Measurements from ENCODE around the gene CLASP1.

Gene CLASP1

DNA sequence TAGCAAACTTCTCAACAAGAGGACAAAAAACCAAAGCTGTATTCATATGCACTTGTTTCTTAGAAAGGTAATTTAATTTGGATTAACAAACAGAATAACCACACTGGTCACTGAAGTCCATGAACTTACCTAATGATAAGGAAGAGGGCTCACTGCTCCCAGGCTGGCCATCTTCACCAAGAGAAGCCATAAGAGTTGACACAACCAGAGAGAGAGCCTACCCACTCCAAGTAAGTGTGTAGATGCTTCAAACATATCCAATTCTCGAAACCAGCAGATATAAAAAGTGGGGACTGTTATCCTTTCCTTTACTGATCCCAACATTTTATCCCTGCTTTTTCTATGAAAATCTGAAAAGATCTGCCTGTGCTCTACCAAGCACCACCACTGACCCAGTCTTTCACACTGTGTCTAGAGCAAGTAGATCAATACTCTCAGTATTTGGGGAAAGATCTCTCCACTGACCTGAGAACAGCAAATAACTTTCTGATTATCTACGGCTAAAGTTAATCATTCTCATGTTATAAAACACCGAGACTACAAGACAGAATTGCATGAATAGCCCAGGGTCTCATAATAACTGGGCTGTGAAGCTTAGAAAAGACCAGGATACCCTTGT lies 230.1 kb downstream of the CLASP1 start:
- no peak for DNase-seq (ENCODE audit: low spot score)
- TF ChIP-seq, protein P1, sequence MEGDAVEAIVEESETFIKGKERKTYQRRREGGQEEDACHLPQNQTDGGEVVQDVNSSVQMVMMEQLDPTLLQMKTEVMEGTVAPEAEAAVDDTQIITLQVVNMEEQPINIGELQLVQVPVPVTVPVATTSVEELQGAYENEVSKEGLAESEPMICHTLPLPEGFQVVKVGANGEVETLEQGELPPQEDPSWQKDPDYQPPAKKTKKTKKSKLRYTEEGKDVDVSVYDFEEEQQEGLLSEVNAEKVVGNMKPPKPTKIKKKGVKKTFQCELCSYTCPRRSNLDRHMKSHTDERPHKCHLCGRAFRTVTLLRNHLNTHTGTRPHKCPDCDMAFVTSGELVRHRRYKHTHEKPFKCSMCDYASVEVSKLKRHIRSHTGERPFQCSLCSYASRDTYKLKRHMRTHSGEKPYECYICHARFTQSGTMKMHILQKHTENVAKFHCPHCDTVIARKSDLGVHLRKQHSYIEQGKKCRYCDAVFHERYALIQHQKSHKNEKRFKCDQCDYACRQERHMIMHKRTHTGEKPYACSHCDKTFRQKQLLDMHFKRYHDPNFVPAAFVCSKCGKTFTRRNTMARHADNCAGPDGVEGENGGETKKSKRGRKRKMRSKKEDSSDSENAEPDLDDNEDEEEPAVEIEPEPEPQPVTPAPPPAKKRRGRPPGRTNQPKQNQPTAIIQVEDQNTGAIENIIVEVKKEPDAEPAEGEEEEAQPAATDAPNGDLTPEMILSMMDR (IDR thresholded peaks at IDR 0.05), result no peak
- no peak overlapping the region for H3K4me3 ChIP-seq
- no peak overlapping the region for H3K27ac ChIP-seq

DNA sequence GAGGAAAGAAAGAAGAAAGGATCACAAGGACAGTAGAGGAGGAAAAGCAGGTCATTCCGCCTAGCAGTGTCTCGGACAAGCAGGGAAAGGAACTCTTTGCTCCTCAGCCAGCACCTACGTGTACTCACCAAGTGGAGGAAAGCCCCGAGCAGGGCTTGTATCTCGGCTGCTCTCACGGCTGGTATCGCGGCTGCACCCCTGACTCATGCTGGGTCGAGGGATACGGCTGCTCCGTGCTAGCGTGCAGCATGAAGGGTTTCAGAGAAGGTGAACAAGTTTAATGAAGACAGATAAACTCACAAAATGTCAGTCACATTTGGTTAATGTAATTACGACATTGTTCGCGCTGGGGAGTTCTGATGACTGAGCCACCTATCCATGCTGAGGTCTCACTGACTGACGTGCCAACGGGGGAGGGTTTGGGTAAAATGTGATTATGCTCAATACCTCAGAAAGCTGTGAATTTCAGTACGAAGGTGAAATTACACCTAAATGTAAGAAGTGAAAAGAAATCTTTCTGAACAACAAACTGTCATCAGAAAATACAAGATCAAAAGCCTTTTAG lies 230.7 kb downstream of the CLASP1 start:
- TF ChIP-seq, protein P1 (IDR thresholded peaks at IDR 0.05), result no peak
- no peak for DNase-seq (ENCODE audit: low spot score)
- Histone ChIP-seq H3K4me3 (no peak overlapping the region), H3K27ac (no peak overlapping the region)

DNA sequence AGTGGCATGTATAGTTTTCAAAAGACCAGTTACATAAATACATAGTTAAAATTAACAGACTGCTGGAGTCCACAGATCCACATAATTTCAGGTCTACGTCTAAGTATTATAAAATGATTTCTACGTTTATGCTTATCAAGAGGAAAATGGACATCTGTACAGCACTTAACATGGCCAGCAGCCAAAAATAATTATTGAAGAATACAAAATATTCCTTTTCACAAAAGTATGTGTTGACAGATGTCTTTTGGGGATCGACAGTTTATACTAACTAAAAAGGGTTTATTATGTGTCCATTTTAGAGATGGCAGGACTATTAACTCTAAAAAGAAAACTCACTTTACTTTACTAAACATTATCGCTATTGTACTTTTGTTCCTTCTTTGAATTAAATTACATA lies 231.4 kb downstream of the CLASP1 start:
- TF ChIP-seq, protein P1 (IDR thresholded peaks at IDR 0.05), result no peak
- Histone ChIP-seq H3K4me3 (no peak overlapping the region), H3K27ac (no peak overlapping the region)
- no peak for DNase-seq (ENCODE audit: low spot score)

DNA sequence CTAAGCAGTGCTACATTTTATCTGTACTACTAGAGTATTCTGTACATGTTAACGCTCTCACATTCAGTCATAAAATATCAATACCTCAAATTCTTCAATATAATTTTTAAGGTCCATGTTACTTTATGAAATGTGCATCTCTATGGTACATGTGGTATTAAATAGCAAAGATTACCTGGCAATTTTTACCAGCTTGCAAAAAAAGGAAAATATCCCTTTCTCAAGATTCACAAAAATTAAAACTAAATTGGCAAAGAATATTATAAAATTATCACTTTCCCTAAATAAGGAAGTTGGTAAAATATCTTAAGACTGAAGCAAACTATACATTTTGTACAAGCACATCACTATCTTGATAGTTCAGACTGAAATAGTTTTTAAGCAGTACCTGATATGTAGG lies 233.5 kb downstream of the CLASP1 start:
- TF ChIP-seq, protein P1 (IDR thresholded peaks at IDR 0.05), result no peak
- no peak overlapping the region for H3K27ac ChIP-seq
- H3K4me3 ChIP-seq, result no peak overlapping the region
- no peak for DNase-seq (ENCODE audit: low spot score)

DNA sequence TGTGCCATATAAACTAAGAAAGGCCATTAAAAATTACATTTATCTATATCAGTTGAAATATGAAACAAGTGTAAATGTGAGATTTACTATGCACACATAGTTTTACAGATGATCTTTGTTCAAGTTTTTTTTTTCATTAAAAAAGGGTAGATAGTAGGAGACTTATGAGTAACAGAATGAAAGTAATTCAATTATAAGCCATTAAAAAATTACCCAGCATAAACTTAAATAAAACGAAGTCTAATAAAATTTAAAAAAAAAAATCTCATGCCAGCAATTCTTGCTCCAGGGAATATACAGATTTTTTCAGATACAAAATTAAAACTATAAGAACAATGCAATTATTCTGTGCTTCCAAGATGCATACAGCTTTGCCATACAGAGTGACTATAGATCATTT lies 236.9 kb downstream of the CLASP1 start:
- Histone ChIP-seq H3K27ac (no peak overlapping the region), H3K4me3 (no peak overlapping the region)
- DNase-seq (ENCODE audit: low spot score), result no peak
- TF ChIP-seq, protein P1 (IDR thresholded peaks at IDR 0.05), result no peak

DNA sequence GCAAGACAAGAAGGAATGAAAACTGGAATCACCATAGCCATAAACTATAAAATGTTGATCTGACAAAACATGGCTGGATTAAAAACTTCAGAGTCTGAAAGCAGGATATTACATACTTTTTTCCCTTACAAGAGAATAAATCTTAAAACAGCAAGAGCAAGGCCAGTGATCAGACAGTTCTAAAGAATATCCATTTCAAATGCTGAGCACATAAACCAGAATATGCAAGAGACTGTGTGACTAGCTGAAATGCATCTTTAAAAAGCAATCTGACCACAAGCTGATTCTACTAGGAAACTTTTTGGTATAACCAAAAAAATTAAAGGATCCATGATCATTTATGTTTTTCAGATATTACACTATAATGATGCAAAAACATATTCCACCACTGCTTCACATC lies 239.3 kb downstream of the CLASP1 start:
- TF ChIP-seq, protein P1 (IDR thresholded peaks at IDR 0.05), result no peak
- no peak for DNase-seq (ENCODE audit: low spot score)
- Histone ChIP-seq H3K4me3 (no peak overlapping the region), H3K27ac (no peak overlapping the region)

DNA sequence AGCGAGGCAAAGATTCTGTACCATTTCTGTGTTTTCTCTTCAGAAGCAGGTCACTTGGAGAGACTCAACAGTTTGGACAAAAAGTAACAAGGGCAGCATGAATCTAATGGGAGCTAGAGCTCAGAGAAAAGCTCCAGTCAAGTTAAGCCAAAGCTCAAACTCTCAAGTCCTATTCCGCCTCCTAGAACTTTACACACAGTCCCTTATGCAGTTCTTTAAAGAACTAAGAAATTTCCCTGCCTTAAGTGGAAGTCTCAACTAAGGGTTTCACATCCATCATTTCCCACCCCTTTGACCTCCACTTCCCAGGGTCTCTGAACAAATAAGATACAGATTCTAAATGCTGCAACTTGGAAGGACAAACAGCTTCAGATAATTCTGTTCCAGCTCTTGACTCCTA lies 239.9 kb downstream of the CLASP1 start:
- no peak overlapping the region for H3K4me3 ChIP-seq
- DNase-seq (ENCODE audit: low spot score), result no peak
- no peak overlapping the region for H3K27ac ChIP-seq
- TF ChIP-seq, protein P1 (IDR thresholded peaks at IDR 0.05), result no peak

Measured in coronary artery (tissue), 2 donors.